ENCODE measurements around the gene GOT1.

The GOT1 gene

GRCh38 chr10:99395750-99396445 lies 34.5 kb downstream of the GOT1 start:
- DNase-seq (ENCODE audit: low spot score), result peak; percentile 77

- DNase-seq (ENCODE audit: low spot score), result no peak
Measured at GRCh38 chr10:99394761-99395386, 35.5 kb downstream of the GOT1 start.

- no peak for DNase-seq (ENCODE audit: low spot score)
Measured at GRCh38 chr10:99394256-99394655, 36.2 kb downstream of the GOT1 start.

- no peak for DNase-seq (ENCODE audit: low spot score)
Measured at GRCh38 chr10:99393683-99394082, 36.7 kb downstream of the GOT1 start.

- DNase-seq (ENCODE audit: low spot score), result no peak
Measured at GRCh38 chr10:99393036-99393435, 37.4 kb downstream of the GOT1 start.

GRCh38 chr10:99391346-99391745 lies 39.1 kb downstream of the GOT1 start:
- no peak for DNase-seq (ENCODE audit: low spot score)

GRCh38 chr10:99389729-99390480 lies 40.5 kb downstream of the GOT1 start:
- DNase-seq (ENCODE audit: low spot score), result no peak

- no peak for DNase-seq (ENCODE audit: low spot score)
Measured at GRCh38 chr10:99387541-99387940, 42.9 kb downstream of the GOT1 start.

- DNase-seq (ENCODE audit: low spot score), result no peak
Measured at GRCh38 chr10:99387071-99387470, 43.4 kb downstream of the GOT1 start.

- DNase-seq (ENCODE audit: low spot score), result no peak
Measured at GRCh38 chr10:99382176-99382575, 48.2 kb downstream of the GOT1 start.

- no peak for DNase-seq (ENCODE audit: low spot score)
Measured at GRCh38 chr10:99375426-99375825, 55.0 kb downstream of the GOT1 start.

- no peak for DNase-seq (ENCODE audit: low spot score)
Measured at GRCh38 chr10:99374972-99375371, 55.5 kb downstream of the GOT1 start.

- DNase-seq (ENCODE audit: low spot score), result no peak
Measured at GRCh38 chr10:99374526-99374925, 55.9 kb downstream of the GOT1 start.

GRCh38 chr10:99372546-99373271 lies 57.7 kb downstream of the GOT1 start:
- DNase-seq (ENCODE audit: low spot score), result no peak

GRCh38 chr10:99370993-99371392 lies 59.4 kb downstream of the GOT1 start:
- DNase-seq (ENCODE audit: low spot score), result peak; percentile 36

- peak; percentile 18 for DNase-seq (ENCODE audit: low spot score)
Measured at GRCh38 chr10:99369551-99369950, 60.9 kb downstream of the GOT1 start.

- peak; percentile 22 for DNase-seq (ENCODE audit: low spot score)
Measured at GRCh38 chr10:99369126-99369525, 61.3 kb downstream of the GOT1 start.

GRCh38 chr10:99368646-99369045 lies 61.8 kb downstream of the GOT1 start:
- DNase-seq (ENCODE audit: low spot score), result peak; percentile 30

GRCh38 chr10:99366666-99367065 lies 63.8 kb downstream of the GOT1 start:
- DNase-seq (ENCODE audit: low spot score), result no peak

GRCh38 chr10:99365736-99366135 lies 64.7 kb downstream of the GOT1 start:
- DNase-seq (ENCODE audit: low spot score), result no peak

GRCh38 chr10:99365311-99365710 lies 65.1 kb downstream of the GOT1 start:
- DNase-seq (ENCODE audit: low spot score), result no peak

- peak; percentile 20 for DNase-seq (ENCODE audit: low spot score)
Measured at GRCh38 chr10:99364125-99364524, 66.3 kb downstream of the GOT1 start.
